Esophagus muscularis mucosa (tissue), 4 donors: ENCODE data around the gene PRDM16. TPM values are rescaled to one million over a fixed set of nuclear protein-coding genes. Genes with fewer than 3 reads are reported as not detected.

Experiments
- DNase-seq: peaks from one replicate; pipeline ENCODE4 v3.0.0-alpha.2; 2017; ENCODE audit errors: extremely low spot score
- H3K27ac ChIP-seq, 4 donors: fragments of 200-600 bp; sonication (generic); replicated peaks in 1 of 4; 1 replicate in 3 of 4; 2 replicates in 1 of 4; pipeline ENCODE4 v1.5.1; 2016 to 2019; ENCODE audit warnings: mild to moderate bottlenecking in 1 of 4
- H3K27me3 ChIP-seq, 4 donors: fragments of 200-600 bp; sonication (generic); one replicate each; pipeline versions ENCODE4 v1.5.1 to v1.6.0; 2016 to 2019
- H3K36me3 ChIP-seq, 4 donors: fragments of 200-600 bp; sonication (generic); one replicate each; pipeline ENCODE4 v1.5.1; 2016 to 2019
- H3K4me1 ChIP-seq, 4 donors: fragments of 200-600 bp; sonication (generic); one replicate each; pipeline ENCODE4 v1.5.1; 2016 to 2019
- H3K4me3 ChIP-seq, 4 donors: fragments of 200-600 bp; sonication (generic); 1 replicate in 2 of 4; 2 replicates in 2 of 4; pipeline ENCODE4 v1.5.1; 2016 to 2019; ENCODE audit warnings: mild to moderate bottlenecking in 4 of 4, moderate library complexity in 1 of 4
- H3K9me3 ChIP-seq, 4 donors: fragments of 200-600 bp; sonication (generic); 1 replicate in 3 of 4; 2 replicates in 1 of 4; pipeline ENCODE4 v1.5.1; 2016 to 2019
- EP300 ChIP-seq: sonication (generic); formaldehyde crosslinking; IDR thresholded peaks from one replicate; pipeline ENCODE4 v1.6.1; 2017; ENCODE audit warnings: antibody characterized with exemption
- POLR2A ChIP-seq: fragments of 450-650 bp; IDR thresholded peaks from one replicate; pipeline ENCODE4 v1.6.1; 2017; ENCODE audit warnings: antibody characterized with exemption, moderate library complexity, mild to moderate bottlenecking, low read depth
- POLR2AphosphoS5 ChIP-seq, 2 donors: sonication (generic); formaldehyde crosslinking; IDR thresholded peaks; one replicate each; pipeline ENCODE4 v1.6.1; 2017; ENCODE audit warnings: antibody characterized with exemption in 2 of 2
- WGBS: methylation state at CpG from one replicate; pipeline ENCODE4 v1.1.5; 2018; 5-methylcytosine and 5-hydroxymethylcytosine counted together
- intact Hi-C: fragments of 100-400 bp; cut with DNase I; formaldehyde crosslinking; loops from one replicate; pipeline ENCODE4 v1.15.1; 2023
- total RNA-seq, 4 donors: library from RNA; depleted of rRNA; stranded (reverse); fragments of >200 nt; gene quantifications; one replicate each; pipeline versions ENCODE4 v1.1.0 to v1.2.1, GENCODE V29; 2016
- TF ChIP-seq, protein P1 (sequence below), 3 experiments: fragments of 200-600 bp in 2 of 3; fragments of 450-650 bp in 1 of 3; sonication (generic) in 2 of 3; IDR thresholded peaks; one replicate each; pipeline ENCODE4 v1.5.1; 2017 to 2019; ENCODE audit warnings: antibody characterized with exemption in 3 of 3, mild to moderate bottlenecking in 2 of 3, moderate library complexity in 1 of 3

PRDM16 gene
- total RNA-seq, 4 donors from 2014 or later: 1.2 to 4.4 (median 2.2) TPM

DNA sequence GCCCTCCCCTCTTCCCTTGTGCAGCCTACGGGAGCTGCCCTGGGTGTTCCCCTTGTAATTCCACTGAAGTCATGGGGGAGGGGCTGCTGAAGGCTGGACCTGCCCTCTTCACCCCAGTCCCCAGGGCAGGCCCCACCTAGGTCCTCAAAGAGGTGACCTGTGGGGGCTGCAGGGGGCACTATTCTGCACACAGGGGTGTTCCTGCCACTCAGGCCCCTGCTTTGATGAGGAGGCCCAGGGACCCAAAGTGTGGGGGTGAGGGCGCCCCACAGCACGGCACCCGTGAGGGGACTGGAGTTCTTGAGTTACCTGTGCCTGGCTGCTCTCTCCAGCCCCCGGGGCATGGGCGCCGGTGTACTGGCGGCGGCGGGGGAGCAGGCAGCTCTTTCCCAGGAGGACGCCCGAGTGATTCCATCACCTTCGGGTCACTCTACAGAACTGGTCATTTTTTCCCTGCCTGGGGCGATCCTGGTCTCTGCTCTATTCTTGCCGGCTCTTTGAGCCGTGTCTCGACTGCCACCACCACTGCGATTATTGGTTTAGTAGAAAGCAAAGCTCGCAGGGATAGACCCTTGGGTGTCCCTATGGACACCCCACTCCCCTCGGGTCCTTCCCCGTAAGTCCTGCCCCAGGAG is 6.9 kb upstream of the PRDM16 start:
- H3K4me3 ChIP-seq: no peak overlapping the region
- no peaks in the 10 kb centered on the region for H3K36me3 ChIP-seq
- H3K4me1 ChIP-seq: peaks cover 15 to 28% (median 23%) of the 10 kb centered on the region in 4 donors
- peaks cover 11 to 91% (median 41%) of the 10 kb centered on the region in 4 donors for H3K27me3 ChIP-seq
- 32% methylated on average over 16 of the region's 21 CpGs for WGBS
- peaks cover 0 to 5% (median 0%) of the 10 kb centered on the region in 4 donors for H3K9me3 ChIP-seq
- H3K27ac ChIP-seq: no peak overlapping the region
- DNase-seq: no peak
- intact Hi-C loops: no loop called here
- TF ChIP-seq POLR2AphosphoS5 (IDR thresholded peaks at IDR 0.05) (no peak), EP300 (no peak), POLR2A (no peak)
- TF ChIP-seq, protein P1, sequence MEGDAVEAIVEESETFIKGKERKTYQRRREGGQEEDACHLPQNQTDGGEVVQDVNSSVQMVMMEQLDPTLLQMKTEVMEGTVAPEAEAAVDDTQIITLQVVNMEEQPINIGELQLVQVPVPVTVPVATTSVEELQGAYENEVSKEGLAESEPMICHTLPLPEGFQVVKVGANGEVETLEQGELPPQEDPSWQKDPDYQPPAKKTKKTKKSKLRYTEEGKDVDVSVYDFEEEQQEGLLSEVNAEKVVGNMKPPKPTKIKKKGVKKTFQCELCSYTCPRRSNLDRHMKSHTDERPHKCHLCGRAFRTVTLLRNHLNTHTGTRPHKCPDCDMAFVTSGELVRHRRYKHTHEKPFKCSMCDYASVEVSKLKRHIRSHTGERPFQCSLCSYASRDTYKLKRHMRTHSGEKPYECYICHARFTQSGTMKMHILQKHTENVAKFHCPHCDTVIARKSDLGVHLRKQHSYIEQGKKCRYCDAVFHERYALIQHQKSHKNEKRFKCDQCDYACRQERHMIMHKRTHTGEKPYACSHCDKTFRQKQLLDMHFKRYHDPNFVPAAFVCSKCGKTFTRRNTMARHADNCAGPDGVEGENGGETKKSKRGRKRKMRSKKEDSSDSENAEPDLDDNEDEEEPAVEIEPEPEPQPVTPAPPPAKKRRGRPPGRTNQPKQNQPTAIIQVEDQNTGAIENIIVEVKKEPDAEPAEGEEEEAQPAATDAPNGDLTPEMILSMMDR (IDR thresholded peaks at IDR 0.05): no peak

DNA sequence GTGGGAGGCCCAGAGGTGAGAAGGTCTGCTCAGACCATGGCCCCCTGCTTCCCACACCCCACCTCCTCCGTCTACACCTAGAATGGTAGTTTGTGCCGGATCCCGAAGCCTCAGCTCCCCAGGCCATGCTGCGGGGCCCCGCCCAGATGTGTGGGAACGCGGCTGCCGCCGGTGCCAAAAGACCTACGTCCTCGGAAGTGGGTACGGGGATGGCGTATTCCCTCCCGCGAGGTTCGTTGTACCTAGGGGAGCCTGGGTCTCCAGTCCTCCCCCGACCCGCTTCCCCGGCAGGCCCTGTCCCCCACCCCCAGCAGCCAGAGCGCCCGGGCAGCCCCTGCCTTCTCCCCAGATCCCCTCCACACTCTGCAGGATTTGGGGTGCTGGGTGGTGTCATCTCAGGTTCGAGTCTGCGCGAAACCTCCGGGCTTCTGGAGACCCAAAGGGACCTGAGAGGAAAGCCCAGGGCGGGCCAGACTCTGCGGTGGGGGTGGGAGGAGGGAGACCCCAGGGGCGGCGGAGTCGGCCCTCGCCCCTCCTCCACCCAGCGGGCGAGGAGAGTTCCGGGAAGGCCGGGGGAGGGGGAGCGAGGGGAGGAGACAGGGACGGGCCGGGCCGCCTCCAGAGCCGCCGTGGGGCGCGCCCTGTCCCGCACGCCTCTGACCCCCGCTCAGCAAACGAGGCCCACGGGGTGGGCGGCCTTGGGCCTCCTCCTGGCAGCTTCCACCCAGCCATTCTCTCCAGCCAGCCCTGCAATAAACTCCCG is 6.2 kb upstream of the PRDM16 start:
- H3K27me3 ChIP-seq: peaks cover 11 to 96% (median 48%) of the 10 kb centered on the region in 4 donors
- TF ChIP-seq, protein P1 (IDR thresholded peaks at IDR 0.05): no peak
- no peak for TF ChIP-seq POLR2AphosphoS5 (IDR thresholded peaks at IDR 0.05)
- TF ChIP-seq EP300: no peak
- intact Hi-C loops: no loop called here
- peak overlapping the region in 2 of 4 donors; percentile 37 to 52 for H3K4me3 ChIP-seq
- peaks cover 16 to 35% (median 29%) of the 10 kb centered on the region in 4 donors for H3K4me1 ChIP-seq
- no peak overlapping the region for H3K27ac ChIP-seq
- 35% methylated on average over 19 of the region's 50 CpGs for WGBS
- no peaks in the 10 kb centered on the region for H3K36me3 ChIP-seq
- H3K9me3 ChIP-seq: peaks cover 0 to 5% (median 0%) of the 10 kb centered on the region in 4 donors
- DNase-seq: no peak

DNA sequence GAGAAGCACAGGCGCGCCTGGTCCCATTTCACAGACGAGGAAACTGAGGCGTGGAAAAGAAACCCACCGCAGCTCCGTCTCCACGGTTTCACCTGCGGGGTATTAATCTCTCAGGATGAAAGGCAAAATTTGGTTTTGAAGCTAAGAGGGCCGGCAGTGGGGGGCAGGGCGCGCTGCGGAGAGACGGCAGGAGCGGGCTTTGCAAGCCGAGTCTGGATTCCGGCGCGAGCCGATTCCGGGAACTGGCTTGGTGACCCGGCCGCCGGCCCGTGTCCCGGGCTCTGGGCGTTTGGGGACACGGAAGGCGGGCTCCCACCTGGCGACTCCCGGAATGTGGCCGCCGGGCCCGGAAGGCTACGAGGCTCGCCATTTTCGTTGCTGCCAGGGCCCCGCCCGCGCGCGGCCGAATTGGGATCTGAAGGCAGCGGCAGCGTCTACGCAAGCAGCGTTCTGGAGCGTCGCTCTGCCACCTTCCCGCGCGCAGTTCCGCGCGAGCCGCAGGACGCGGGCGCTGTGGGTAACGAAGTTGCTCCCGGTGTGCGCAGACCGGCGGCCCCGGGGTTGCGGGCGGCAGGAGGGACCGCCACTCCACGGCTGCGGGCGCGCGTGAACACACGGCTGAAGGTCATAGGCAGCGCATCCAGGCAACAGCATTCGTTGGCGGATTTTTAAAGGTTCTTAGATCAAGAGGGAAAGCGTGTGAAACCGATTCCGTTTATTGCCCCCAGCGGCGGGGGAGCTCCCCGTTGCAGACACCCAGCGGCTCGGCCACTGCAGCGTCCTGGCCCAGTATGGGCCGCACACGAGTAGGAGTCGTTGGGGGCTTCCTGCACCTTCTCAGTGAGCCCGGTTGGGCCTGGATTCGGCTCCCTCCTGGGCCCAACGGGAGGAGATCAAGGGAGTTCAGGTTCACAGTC is 5.4 kb upstream of the PRDM16 start:
- peak overlapping the region; percentile 26 to 52 (median 36) for H3K4me3 ChIP-seq
- no peak overlapping the region for H3K27ac ChIP-seq
- no peaks in the 10 kb centered on the region for H3K36me3 ChIP-seq
- peaks cover 24 to 44% (median 37%) of the 10 kb centered on the region in 4 donors for H3K4me1 ChIP-seq
- no peak for DNase-seq
- H3K9me3 ChIP-seq: peaks cover 0 to 4% (median 0%) of the 10 kb centered on the region in 4 donors
- TF ChIP-seq POLR2A (no peak), EP300 (no peak), POLR2AphosphoS5 (IDR thresholded peaks at IDR 0.05) (no peak)
- TF ChIP-seq, protein P1 (IDR thresholded peaks at IDR 0.05): no peak
- WGBS: 29% methylated on average over 38 of the region's 91 CpGs
- intact Hi-C loops: no loop called here
- H3K27me3 ChIP-seq: peaks cover 11 to 96% (median 56%) of the 10 kb centered on the region in 4 donors

DNA sequence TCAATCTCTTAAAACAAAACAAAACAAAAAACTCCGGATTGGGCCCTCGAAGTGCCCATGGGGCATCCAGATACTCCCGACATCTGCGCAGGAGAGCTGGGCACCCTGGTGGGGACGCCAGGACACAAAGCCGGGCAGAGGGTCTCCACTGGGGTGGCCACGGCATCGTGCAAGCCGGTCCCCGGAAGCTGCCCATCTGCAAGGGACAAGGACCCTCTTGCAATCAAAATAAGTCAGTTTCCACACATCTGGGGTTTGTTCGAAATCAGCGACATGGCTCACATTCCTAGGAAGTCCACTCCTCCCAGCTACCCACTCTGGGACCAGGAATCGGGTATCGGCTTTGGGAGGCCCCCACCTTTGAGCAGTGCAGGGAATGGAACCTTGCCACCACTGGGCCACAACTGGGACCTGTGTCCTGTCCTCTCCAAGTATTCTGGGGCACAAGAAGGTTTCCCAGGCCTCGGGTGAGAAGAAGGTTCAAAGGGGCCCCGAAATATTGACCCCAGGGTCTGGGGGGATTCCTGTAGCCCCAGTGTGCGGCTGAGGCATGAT is 4.6 kb upstream of the PRDM16 start:
- TF ChIP-seq EP300: no peak
- TF ChIP-seq, protein P1 (IDR thresholded peaks at IDR 0.05): no peak
- no peak for TF ChIP-seq POLR2AphosphoS5 (IDR thresholded peaks at IDR 0.05)
- TF ChIP-seq POLR2A: no peak
- H3K27me3 ChIP-seq: peaks cover 11 to 94% (median 59%) of the 10 kb centered on the region in 4 donors
- H3K36me3 ChIP-seq: no peaks in the 10 kb centered on the region
- intact Hi-C loops: no loop called here
- no peak overlapping the region for H3K27ac ChIP-seq
- no peak for DNase-seq
- peak overlapping the region in 2 of 4 donors; percentile 37 to 52 for H3K4me3 ChIP-seq
- peaks cover 25 to 48% (median 43%) of the 10 kb centered on the region in 4 donors for H3K4me1 ChIP-seq
- WGBS: 45% methylated on average over 16 of the region's 17 CpGs
- H3K9me3 ChIP-seq: no peaks in the 10 kb centered on the region
